Activated CD8-positive, alpha-beta T cell treated with anti-CD3 and anti-CD28 coated beads for 36 hours (primary cell): Measurements from ENCODE around the gene SLC17A8. TPM values are rescaled to one million over a fixed set of nuclear protein-coding genes. Genes with fewer than 3 reads are reported as not detected.

Source experiments
- ATAC-seq: fragments of 200-7000 bp; cut with Tn5 transposase; one replicate; pipeline ENCODE4 v1.10.0; 2021; ENCODE audit warnings: mild to moderate bottlenecking, moderate library complexity
- CTCF ChIA-PET: fragments of 350-600 bp; sonication (Branson Sonifier 250); formaldehyde crosslinking; loops from one replicate; lab custom pipeline; 2021; ENCODE audit warnings: antibody characterized with exemption; lab: Charles Lee
- POLR2A ChIA-PET: fragments of 350-600 bp; sonication (Branson Sonifier 250); formaldehyde crosslinking; loops from one replicate; lab custom pipeline; 2021; ENCODE audit warnings: antibody characterized with exemption; lab: Charles Lee
- DNase-seq: peaks from one replicate; pipeline ENCODE4 v3.0.0-alpha.2; 2020
- H3K27ac Mint-ChIP-seq: one replicate; pipeline ENCODE4 v1.8.0; 2021; ENCODE audit warnings: mild to moderate bottlenecking, mixed read lengths
- H3K27me3 Mint-ChIP-seq: one replicate; pipeline ENCODE4 v1.8.0; 2021; ENCODE audit warnings: mixed read lengths
- H3K36me3 Mint-ChIP-seq: one replicate; pipeline ENCODE4 v1.8.0; 2021; ENCODE audit warnings: low read depth, mixed read lengths
- H3K4me1 Mint-ChIP-seq: one replicate; pipeline ENCODE4 v1.8.0; 2021; ENCODE audit warnings: low read depth, mixed read lengths
- H3K4me3 Mint-ChIP-seq: one replicate; pipeline ENCODE4 v1.8.0; 2021; ENCODE audit warnings: mild to moderate bottlenecking, moderate library complexity, mixed read lengths
- H3K9me3 Mint-ChIP-seq: one replicate; pipeline ENCODE4 v1.8.0; 2021; ENCODE audit warnings: mixed read lengths
- CTCF ChIP-seq: fragments of 200-600 bp; IDR thresholded peaks from one replicate; pipeline ENCODE4 v1.8.0; 2022; ENCODE audit warnings: antibody characterized with exemption, mild to moderate bottlenecking
- intact Hi-C: fragments of 100-400 bp; cut with micrococcal nuclease; formaldehyde crosslinking; loops from one replicate; pipeline ENCODE4 v1.10.0; 2022
- total RNA-seq, 2 experiments: library from RNA; stranded (reverse); gene quantifications; one replicate each; pipeline ENCODE4 v1.2.3, GENCODE V29; 2021

SLC17A8 gene
- total RNA-seq, 2 experiments from 2014 or later: not detected

- no peak for TF ChIP-seq CTCF
These were observed 8.5 kb downstream of the SLC17A8 start for GRCh38 chr12:100365411-100365810.

DNA sequence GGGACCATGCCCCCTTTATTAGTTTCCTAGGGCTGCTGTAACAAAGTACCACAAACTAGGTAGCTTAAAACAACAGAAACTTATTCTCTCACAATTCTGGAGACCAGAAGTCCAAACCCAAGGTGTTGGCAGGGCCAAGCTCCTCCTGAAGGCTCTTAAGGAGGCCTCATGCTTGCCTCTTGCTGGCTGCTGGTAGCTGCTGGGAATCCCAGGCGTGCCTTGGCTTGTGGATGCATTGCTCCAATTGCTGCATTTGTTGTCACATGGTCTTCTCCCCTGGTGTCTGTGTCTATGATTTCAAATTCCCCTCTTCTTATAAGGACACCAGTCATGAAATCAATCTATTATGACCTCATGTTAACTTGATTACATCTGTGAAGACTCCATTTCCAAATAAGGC lies 11.2 kb downstream of the SLC17A8 start:
- POLR2A ChIA-PET: no interaction called here
- intact Hi-C loops: no loop called here
- H3K9me3 Mint-ChIP-seq: no peaks in the 10 kb centered on the region
- H3K27me3 Mint-ChIP-seq: peaks cover 4% of the 10 kb centered on the region
- DNase-seq (no peak), ATAC-seq (no peak)
- CTCF ChIA-PET: interaction anchor here (2.0 kb wide), 1 partner anchor 37 kb away, joined by 8 read pairs; no protein-coding TSS in a partner anchor
- H3K4me1 Mint-ChIP-seq: no peaks in the 10 kb centered on the region
- H3K36me3 Mint-ChIP-seq: no peaks in the 10 kb centered on the region
- H3K4me3 Mint-ChIP-seq: no peak overlapping the region
- TF ChIP-seq CTCF: no peak
- H3K27ac Mint-ChIP-seq: no peak overlapping the region

More at GRCh38 chr12:100365411-100365810, 8.5 kb downstream of the SLC17A8 start:
- DNase-seq: no peak
- intact Hi-C loops: no loop called here
- Mint-ChIP-seq H3K9me3 (no peaks in the 10 kb centered on the region), H3K4me3 (no peak overlapping the region), H3K27me3 (peaks cover 13% of the 10 kb centered on the region), H3K27ac (no peak overlapping the region), H3K4me1 (no peaks in the 10 kb centered on the region), H3K36me3 (no peaks in the 10 kb centered on the region)
- ChIA-PET POLR2A (no interaction called here), CTCF (interaction anchor here (1.2 kb wide), 1 partner anchor 17 kb away, joined by 3 read pairs; no protein-coding TSS in a partner anchor)
- ATAC-seq: no peak

DNA sequence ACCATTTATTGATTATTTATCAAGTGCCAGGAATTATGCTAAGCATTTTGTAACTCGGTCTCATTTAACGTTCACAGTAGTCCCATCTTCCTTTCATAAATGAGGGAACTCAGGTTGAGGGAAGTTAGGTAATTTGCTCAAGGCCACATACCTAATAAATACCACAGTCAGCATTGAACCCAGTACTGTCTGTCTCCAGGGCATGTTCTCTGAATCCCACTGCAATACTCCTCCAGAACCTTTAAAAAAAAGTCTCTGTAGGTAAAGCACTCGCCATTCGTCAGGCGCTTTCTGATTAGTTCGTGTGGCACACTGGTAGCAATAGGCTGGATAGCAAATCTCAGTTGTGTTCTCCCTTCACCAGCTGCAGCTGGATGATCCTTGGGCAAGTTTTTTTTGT lies 14.3 kb downstream of the SLC17A8 start:
- intact Hi-C loops: no loop called here
- no peak for DNase-seq
- no peak overlapping the region for H3K4me3 Mint-ChIP-seq
- TF ChIP-seq CTCF: no peak
- H3K27ac Mint-ChIP-seq: no peak overlapping the region
- CTCF ChIA-PET: interaction anchor here (1.3 kb wide), 1 partner anchor 34 kb away, joined by 4 read pairs; no protein-coding TSS in a partner anchor
- peaks cover 2% of the 10 kb centered on the region for H3K27me3 Mint-ChIP-seq
- no peaks in the 10 kb centered on the region for H3K36me3 Mint-ChIP-seq
- POLR2A ChIA-PET: no interaction called here
- H3K4me1 Mint-ChIP-seq: no peaks in the 10 kb centered on the region
- H3K9me3 Mint-ChIP-seq: no peaks in the 10 kb centered on the region
- ATAC-seq: no peak

GRCh38 chr12:100372853-100373640 lies 16.2 kb downstream of the SLC17A8 start:
- Mint-ChIP-seq H3K36me3 (no peaks in the 10 kb centered on the region), H3K4me1 (no peaks in the 10 kb centered on the region), H3K4me3 (no peak overlapping the region), H3K27ac (no peak overlapping the region), H3K27me3 (peaks cover 2% of the 10 kb centered on the region), H3K9me3 (no peaks in the 10 kb centered on the region)
- no peak for ATAC-seq
- ChIA-PET CTCF (interaction anchor here (1.3 kb wide), 1 partner anchor 32 kb away, joined by 4 read pairs; no protein-coding TSS in a partner anchor), POLR2A (no interaction called here)
- TF ChIP-seq CTCF: no peak
- no peak for DNase-seq
- intact Hi-C loops: no loop called here
